Posterior vena cava (tissue), 2 donors: ENCODE measurements around the gene NUAK2. TPM values are rescaled to one million over a fixed set of nuclear protein-coding genes. Genes with fewer than 3 reads are reported as not detected.

Source experiments
- DNase-seq: peaks from one replicate; pipeline ENCODE4 v3.0.0-alpha.2; 2020; ENCODE audit warnings: low spot score
- intact Hi-C, 2 donors: fragments of 100-400 bp; cut with DNase I; formaldehyde crosslinking; loops; one replicate each; pipeline versions ENCODE4 v1.14.1 to v1.14.2; 2022 to 2023
- total RNA-seq, 2 donors: library from RNA; stranded (reverse); fragmentation: NEBNext Ultra II Directional; extraction: Animal tissue kit (Norgen Biotek cat#: 25700); gene quantifications; one replicate each; pipeline ENCODE4 v1.2.1, GENCODE V29; 2021
- donor health status: DM: yes; HTN: yes; CAD: no.
- donor health status: DM: yes; HTN: yes; CAD: no.

Gene NUAK2
- total RNA-seq, 2 donors from 2014 or later, result 1.1 to 1.5 TPM

DNA sequence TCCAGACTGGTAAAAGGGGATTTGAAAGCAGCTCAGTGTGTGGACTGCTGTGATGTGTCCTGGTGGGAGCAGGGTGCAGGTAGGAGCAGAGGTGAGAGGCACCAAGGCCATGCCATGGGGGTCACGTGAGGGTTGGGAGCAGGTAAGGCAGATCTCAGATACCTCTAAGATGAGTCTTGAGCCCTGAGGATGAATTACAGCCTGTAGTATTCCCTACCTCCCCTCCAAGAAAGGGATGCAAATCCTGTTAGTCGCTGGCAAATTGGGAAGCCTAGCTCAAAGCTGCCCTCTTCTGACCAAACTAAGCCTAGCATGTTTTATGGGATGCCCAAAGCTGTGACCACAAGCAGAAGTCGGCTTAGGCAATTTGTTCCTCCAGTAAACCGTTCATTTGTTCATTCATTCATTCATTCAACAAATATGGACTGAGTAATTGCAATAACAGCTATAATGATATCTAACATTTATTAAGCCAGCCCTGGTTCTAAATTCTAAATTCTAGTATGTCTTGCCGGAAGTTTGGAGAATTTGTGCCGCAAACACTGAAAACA is 3.9 kb upstream of the NUAK2 start:
- intact Hi-C loops, result loop anchor here (2.0 kb wide), 2 partner anchors 51 to 53 kb away; no protein-coding TSS in a partner anchor
- no peak for DNase-seq

- intact Hi-C loops, result loop anchor here (2.0 kb wide), 2 partner anchors 50 to 52 kb away; no protein-coding TSS in a partner anchor
These were observed 3.2 kb upstream of the NUAK2 start for GRCh38 chr1:205324781-205325180.

DNA sequence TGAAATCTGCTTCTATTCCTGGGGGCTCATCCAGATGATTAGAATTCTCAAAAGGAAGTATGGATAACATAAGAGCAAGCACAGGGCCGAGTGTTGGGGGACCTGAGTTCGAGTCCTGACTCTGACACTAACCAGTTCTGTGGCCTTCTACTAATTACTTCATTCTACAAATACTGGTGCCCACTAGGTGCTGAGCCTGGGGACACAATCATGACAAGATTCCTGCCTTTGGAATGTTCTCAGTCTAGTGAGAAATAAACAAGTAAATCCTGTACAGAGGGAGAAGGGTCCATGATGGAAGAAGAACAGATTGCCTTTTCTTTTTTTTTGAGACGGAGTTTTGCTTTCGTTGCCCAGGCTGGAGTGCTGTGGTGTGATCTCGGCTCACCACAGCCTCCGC is 2.2 kb upstream of the NUAK2 start:
- intact Hi-C loops, result loop anchor here (2.0 kb wide), 2 partner anchors 49 to 51 kb away; no protein-coding TSS in a partner anchor
- DNase-seq, result no peak

More at GRCh38 chr1:205324781-205325180, 3.2 kb upstream of the NUAK2 start:
- DNase-seq, result no peak

DNA sequence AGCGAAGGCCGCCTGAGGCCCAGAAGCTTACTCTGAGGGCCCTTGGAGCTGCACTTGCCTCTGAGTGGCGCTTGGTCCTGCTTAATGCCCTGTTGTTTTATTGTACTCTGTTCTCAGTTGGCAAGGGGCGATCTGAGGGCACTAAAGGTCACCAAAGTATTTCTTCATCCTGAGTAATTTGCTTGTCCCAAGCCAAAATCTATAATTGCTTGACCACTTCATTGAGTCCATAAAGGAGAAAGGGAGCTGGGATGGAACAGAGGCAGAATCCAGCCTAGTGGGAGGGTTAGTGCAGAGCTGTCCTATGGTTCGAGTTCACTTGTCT is 376 bp upstream of the NUAK2 start:
- intact Hi-C loops, result no loop called here
- no peak for DNase-seq

- no peak for DNase-seq
- intact Hi-C loops, result no loop called here
These were observed 2.2 kb downstream of the NUAK2 start for GRCh38 chr1:205319081-205320018.

- DNase-seq, result no peak
- intact Hi-C loops, result no loop called here
These were observed 3.1 kb downstream of the NUAK2 start for GRCh38 chr1:205318231-205318991.

GRCh38 chr1:205317311-205317917 is 4.1 kb downstream of the NUAK2 start:
- intact Hi-C loops, result no loop called here
- DNase-seq, result no peak

GRCh38 chr1:205316161-205316566 is 5.4 kb downstream of the NUAK2 start:
- intact Hi-C loops, result no loop called here
- no peak for DNase-seq

DNA sequence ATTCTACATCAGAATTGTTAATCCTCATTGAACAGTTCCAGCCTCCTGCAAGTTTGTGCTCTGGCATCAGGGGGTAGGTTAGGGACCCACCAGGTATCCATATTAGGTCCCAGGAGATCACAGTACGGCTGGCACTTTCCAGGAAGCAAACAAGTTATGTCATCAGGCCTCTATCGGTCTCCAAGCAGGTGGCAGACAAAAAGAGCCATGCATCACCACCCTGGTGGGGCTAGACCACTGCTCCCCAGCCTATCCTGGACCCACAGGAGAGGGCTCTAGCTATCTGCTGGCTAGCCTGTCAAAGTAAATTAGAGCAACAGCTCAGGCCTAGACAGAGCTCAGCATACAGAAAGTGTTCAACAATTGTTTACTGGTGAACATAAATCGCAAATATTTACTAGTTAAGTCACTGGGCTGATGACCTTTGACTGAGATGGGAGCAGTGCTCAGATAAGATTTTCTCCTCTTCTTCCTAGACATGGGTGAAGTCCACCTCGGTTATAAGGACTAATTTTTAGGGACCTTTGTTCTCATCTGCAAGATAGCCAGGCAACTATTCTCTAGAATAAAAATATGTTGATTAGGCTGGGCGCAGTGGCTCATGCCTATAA is 6.4 kb downstream of the NUAK2 start:
- no peak for DNase-seq
- intact Hi-C loops, result no loop called here

GRCh38 chr1:205313563-205314308 is 7.8 kb downstream of the NUAK2 start:
- DNase-seq, result peak; percentile 89

DNA sequence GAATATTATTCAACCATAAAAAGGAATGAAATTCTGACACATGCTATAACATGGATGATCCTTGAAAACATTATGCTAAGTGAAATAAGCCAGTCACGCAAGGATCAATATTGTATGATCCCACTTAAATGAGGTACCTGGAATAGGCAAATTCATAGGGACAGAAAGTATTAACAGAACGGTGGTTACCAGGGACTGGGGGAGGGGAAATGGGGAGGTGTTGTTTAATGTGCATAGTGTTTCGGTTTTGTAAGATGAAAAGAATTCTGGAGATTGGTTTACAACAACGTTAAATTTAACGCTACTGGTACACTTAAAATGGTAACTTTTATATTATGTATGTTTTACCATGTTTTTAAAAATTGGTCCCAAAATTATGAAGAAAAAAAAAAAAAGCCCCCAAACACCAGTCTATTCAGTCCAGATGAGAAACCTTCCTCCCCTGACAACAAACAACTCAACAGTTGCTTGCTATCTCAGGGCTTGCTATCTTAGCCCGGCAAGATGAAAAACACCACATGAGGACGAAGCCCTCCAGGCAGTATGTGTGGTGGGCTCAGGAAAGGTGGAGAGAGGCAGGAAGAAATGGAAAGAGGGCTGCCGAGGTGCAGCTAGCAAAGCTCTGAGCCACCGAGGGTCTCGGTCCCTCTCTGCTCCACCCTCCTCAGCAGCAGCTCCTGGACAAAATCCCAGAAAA is 8.5 kb downstream of the NUAK2 start:
- intact Hi-C loops, result no loop called here

More at GRCh38 chr1:205313563-205314308, 7.8 kb downstream of the NUAK2 start:
- intact Hi-C loops, result no loop called here

GRCh38 chr1:205310976-205311704 is 10.4 kb downstream of the NUAK2 start:
- no peak for DNase-seq
- intact Hi-C loops, result no loop called here

More for the DNA sequence above, 8.5 kb downstream of the NUAK2 start:
- no peak for DNase-seq

DNA sequence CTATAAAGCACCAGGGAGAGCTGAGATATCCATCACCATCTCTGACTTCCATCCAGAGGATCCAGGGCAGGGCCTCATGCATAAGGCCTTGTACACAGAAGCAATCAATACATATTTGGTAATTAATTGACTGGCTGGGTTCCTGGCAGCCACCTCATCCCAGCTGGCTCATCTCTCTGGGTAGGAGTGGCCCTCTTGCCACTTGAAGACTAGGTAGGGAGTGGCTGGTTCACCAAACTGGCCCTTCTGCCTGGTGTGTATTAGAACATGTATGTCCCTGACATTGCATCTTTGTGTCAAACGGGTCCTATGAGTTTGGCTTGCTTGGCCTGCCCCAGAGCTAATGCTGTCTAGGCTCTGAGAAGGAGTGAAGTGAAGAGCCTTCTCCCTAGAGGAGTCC is 11.8 kb downstream of the NUAK2 start:
- DNase-seq, result no peak
- intact Hi-C loops, result no loop called here

GRCh38 chr1:205306929-205307566 is 14.5 kb downstream of the NUAK2 start:
- no peak for DNase-seq
- intact Hi-C loops, result no loop called here

- intact Hi-C loops, result no loop called here
- no peak for DNase-seq
These were observed 16.9 kb downstream of the NUAK2 start for GRCh38 chr1:205304695-205305070.

DNA sequence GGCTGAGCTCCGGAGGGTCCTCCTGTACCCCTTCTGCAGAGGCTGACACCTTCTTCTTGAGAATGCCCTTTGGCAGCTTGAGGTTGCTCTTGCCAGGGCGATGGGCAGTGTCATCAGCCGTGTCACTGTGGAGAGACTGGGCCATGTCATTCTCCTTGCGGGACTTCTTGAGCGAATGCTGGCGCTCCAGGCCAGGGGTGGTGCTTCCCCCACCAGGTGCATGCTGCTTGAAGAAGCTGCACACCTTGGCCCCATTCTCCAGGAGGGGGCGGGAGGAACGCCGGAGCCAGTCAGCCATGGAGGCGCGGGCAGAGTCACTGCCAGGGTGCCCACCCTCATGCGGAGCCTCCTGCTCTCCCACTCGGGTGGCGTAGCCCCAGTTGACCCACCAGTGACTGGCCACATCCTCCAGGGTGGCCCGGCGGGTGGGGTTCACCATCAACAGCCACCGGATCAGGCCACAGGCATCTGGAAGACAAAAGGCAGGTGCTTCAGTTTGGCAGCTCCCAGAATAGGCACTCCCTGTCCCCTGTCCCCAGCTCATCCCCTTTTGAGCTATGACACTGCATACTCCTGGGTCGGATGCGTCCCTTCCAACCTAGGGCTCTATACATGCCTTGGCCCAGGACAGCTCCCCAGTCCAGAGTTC is 17.4 kb downstream of the NUAK2 start:
- intact Hi-C loops, result no loop called here
- no peak for DNase-seq
